GM19035 (cell line): Measurements from ENCODE around the gene MTA1.

ENCODE experiments used
- ATAC-seq: cut with Tn5 transposase; IDR thresholded peaks from one replicate; pipeline ENCODE4 v1.9.1; 2021; ENCODE audit not compliant: unreplicated experiment

MTA1 gene

GRCh38 chr14:105386581-105387529 lies 32.8 kb upstream of the MTA1 start:
- ATAC-seq: no peak

GRCh38 chr14:105387530-105387922 lies 32.1 kb upstream of the MTA1 start:
- ATAC-seq: no peak

GRCh38 chr14:105388110-105388951 lies 31.3 kb upstream of the MTA1 start:
- ATAC-seq: no peak

- no peak for ATAC-seq
Observed at GRCh38 chr14:105388976-105389375, 30.7 kb upstream of the MTA1 start.

- ATAC-seq: no peak
Observed at GRCh38 chr14:105389534-105389933, 30.1 kb upstream of the MTA1 start.

- ATAC-seq: no peak
Observed at GRCh38 chr14:105389976-105390848, 29.4 kb upstream of the MTA1 start.

- no peak for ATAC-seq
Observed at GRCh38 chr14:105390849-105391500, 28.7 kb upstream of the MTA1 start.

GRCh38 chr14:105391541-105391940 lies 28.1 kb upstream of the MTA1 start:
- no peak for ATAC-seq

- no peak for ATAC-seq
Observed at GRCh38 chr14:105392131-105393090, 27.2 kb upstream of the MTA1 start.

GRCh38 chr14:105393151-105393550 lies 26.5 kb upstream of the MTA1 start:
- ATAC-seq: no peak

GRCh38 chr14:105394714-105395537 lies 24.7 kb upstream of the MTA1 start:
- no peak for ATAC-seq

GRCh38 chr14:105395538-105395854 lies 24.1 kb upstream of the MTA1 start:
- no peak for ATAC-seq

- ATAC-seq: no peak
Observed at GRCh38 chr14:105397350-105397931, 22.2 kb upstream of the MTA1 start.

- peak; percentile 79 for ATAC-seq
Observed at GRCh38 chr14:105398044-105398725, 21.4 kb upstream of the MTA1 start, which contains the start of gene TEX22. Gene TEX22 (plus strand): TSS chr14:105398538. CDS start chr14:105399341, 803 bp downstream.

GRCh38 chr14:105398726-105399465 lies 20.7 kb upstream of the MTA1 start:
- peak; percentile 44 for ATAC-seq

- no peak for ATAC-seq
Observed at GRCh38 chr14:105399466-105399775, 20.2 kb upstream of the MTA1 start.

GRCh38 chr14:105400016-105400415 lies 19.6 kb upstream of the MTA1 start:
- no peak for ATAC-seq
